DND-41 (cell line): ENCODE data around the gene ATP8A2.

Experiments used
- ATAC-seq: fragments of 200-7000 bp; cut with Tn5 transposase; 3 replicates; pipeline ENCODE4 v1.9.1; 2021; ENCODE audit warnings: low read depth; ENCODE audit not compliant: insufficient read depth
- DNase-seq: peaks from one replicate; pipeline ENCODE4 v3.0.0-alpha.2; 2020
- H2AFZ ChIP-seq: 2 replicates; pipeline ENCODE4 v1.6.0; 2012; ENCODE audit warnings: low read depth, low read length
- H3K27ac ChIP-seq: 2 replicates; pipeline ENCODE4 v1.5.1; 2012; ENCODE audit warnings: low read length, inconsistent platforms
- H3K27me3 ChIP-seq: fragments of 200-600 bp; sonication (generic); 2 replicates; pipeline ENCODE4 v1.6.0; 2012; ENCODE audit warnings: low read length, mild to moderate bottlenecking, inconsistent platforms; ENCODE audit not compliant: insufficient read depth, poor library complexity
- H3K36me3 ChIP-seq: 2 replicates; pipeline ENCODE4 v1.5.1; 2012; ENCODE audit warnings: low read length, inconsistent platforms; ENCODE audit not compliant: insufficient read depth
- H3K4me1 ChIP-seq: 2 replicates; pipeline ENCODE4 v1.5.1; 2012; ENCODE audit warnings: mild to moderate bottlenecking, low read length; ENCODE audit not compliant: insufficient read depth
- H3K4me2 ChIP-seq: 2 replicates; pipeline ENCODE4 v1.6.0; 2012; ENCODE audit warnings: mild to moderate bottlenecking, moderate library complexity, low read length, inconsistent platforms; ENCODE audit not compliant: insufficient read depth
- H3K4me3 ChIP-seq, 2 experiments: fragments of 200-600 bp in 1 of 2; shearing (Covaris generic) in 1 of 2; 2 replicates each; pipeline ENCODE4 v1.5.1; 2012 to 2016; ENCODE audit warnings: inconsistent platforms in 2 of 2, low read length in 2 of 2, mild to moderate bottlenecking in 2 of 2, low read depth in 1 of 2, moderate library complexity in 1 of 2
- H3K79me2 ChIP-seq: 2 replicates; pipeline ENCODE4 v1.6.0; 2012; ENCODE audit warnings: low read length, inconsistent platforms; ENCODE audit not compliant: insufficient read depth
- H3K9ac ChIP-seq: 2 replicates; pipeline ENCODE4 v1.6.0; 2012; ENCODE audit warnings: low read depth, mild to moderate bottlenecking, inconsistent platforms, low read length, moderate library complexity
- H3K9me3 ChIP-seq: 2 replicates; pipeline ENCODE4 v1.5.1; 2012; ENCODE audit warnings: low read length, moderate library complexity, mild to moderate bottlenecking, inconsistent platforms; ENCODE audit not compliant: insufficient read depth, severe bottlenecking
- H4K20me1 ChIP-seq: 2 replicates; pipeline ENCODE4 v1.6.0; 2012; ENCODE audit warnings: low read length; ENCODE audit not compliant: insufficient read depth
- EZH2 ChIP-seq: IDR thresholded peaks from 3 replicates; pipeline ENCODE4 v1.6.1; 2012; ENCODE audit warnings: borderline replicate concordance, low read depth, mild to moderate bottlenecking, moderate library complexity, low read length, inconsistent platforms; ENCODE audit not compliant: severe bottlenecking
- TF ChIP-seq, protein P1 (sequence below): IDR thresholded peaks from 2 replicates; pipeline ENCODE4 v1.5.1; 2012; ENCODE audit warnings: borderline replicate concordance, low read length, moderate library complexity, mild to moderate bottlenecking; ENCODE audit not compliant: poor library complexity, severe bottlenecking; ENCODE audit errors: extremely low read depth

ATP8A2 gene

DNA sequence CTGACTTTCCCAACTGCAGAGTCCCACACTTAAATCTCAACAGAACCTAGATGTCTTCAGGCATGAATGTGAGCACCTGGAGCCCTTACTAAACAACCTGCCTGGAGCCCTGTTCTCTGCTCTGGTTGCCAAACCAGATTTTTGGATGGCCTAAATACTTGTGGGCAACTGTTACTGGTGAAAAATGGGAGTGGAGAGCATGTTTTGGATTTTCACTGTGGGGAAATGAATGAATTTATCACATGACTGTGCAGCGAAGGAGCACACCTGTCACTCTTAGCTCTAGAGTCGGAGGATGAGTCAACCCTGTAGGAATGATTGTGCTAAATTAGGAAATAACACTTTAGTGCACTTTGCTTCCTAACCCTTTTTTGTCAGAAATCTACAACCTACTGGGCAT is 649.7 kb downstream of the ATP8A2 start:
- H3K27me3 ChIP-seq = no peaks in the 10 kb centered on the region
- no peak overlapping the region for H3K4me3 ChIP-seq
- no peak overlapping the region for H2AFZ ChIP-seq
- no peak overlapping the region for H3K27ac ChIP-seq
- H3K36me3 ChIP-seq = no peaks in the 10 kb centered on the region
- no peak overlapping the region for H3K9ac ChIP-seq
- H4K20me1 ChIP-seq = no peaks in the 10 kb centered on the region
- no peaks in the 10 kb centered on the region for H3K79me2 ChIP-seq
- no peaks in the 10 kb centered on the region for H3K9me3 ChIP-seq
- no peak for DNase-seq
- no peak for TF ChIP-seq EZH2
- TF ChIP-seq, protein P1, sequence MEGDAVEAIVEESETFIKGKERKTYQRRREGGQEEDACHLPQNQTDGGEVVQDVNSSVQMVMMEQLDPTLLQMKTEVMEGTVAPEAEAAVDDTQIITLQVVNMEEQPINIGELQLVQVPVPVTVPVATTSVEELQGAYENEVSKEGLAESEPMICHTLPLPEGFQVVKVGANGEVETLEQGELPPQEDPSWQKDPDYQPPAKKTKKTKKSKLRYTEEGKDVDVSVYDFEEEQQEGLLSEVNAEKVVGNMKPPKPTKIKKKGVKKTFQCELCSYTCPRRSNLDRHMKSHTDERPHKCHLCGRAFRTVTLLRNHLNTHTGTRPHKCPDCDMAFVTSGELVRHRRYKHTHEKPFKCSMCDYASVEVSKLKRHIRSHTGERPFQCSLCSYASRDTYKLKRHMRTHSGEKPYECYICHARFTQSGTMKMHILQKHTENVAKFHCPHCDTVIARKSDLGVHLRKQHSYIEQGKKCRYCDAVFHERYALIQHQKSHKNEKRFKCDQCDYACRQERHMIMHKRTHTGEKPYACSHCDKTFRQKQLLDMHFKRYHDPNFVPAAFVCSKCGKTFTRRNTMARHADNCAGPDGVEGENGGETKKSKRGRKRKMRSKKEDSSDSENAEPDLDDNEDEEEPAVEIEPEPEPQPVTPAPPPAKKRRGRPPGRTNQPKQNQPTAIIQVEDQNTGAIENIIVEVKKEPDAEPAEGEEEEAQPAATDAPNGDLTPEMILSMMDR = no peak
- no peak for ATAC-seq
- no peak overlapping the region for H3K4me2 ChIP-seq
- H3K4me1 ChIP-seq = peaks cover 27% of the 10 kb centered on the region

DNA sequence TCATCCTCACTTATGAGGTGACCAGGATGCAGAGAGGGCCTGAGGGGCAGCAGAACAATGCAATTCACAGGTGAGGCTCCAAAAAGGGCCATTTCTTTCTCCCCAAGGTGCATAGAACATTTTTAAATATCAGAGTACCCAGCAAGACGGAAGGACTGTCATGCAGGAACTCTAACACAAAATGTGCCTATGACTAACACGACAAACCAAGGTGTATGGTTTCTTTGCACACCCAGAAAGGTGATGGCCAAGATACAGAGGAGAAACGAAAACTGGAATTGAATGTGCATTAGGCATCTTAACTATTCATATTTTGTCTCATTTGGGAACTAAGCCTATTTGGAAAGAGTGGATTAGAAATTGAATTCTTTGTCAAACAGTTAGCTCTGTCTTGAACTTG is 650.2 kb downstream of the ATP8A2 start:
- Histone ChIP-seq H3K9me3 (no peaks in the 10 kb centered on the region), H3K9ac (no peak overlapping the region), H3K4me1 (peaks cover 27% of the 10 kb centered on the region), H3K27me3 (no peaks in the 10 kb centered on the region), H3K4me3 (no peak overlapping the region), H3K4me2 (no peak overlapping the region), H3K79me2 (no peaks in the 10 kb centered on the region), H2AFZ (no peak overlapping the region), H3K36me3 (no peaks in the 10 kb centered on the region), H3K27ac (no peak overlapping the region), H4K20me1 (no peaks in the 10 kb centered on the region)
- ATAC-seq (no peak), DNase-seq (no peak)
- no peak for TF ChIP-seq EZH2
- TF ChIP-seq, protein P1 = no peak

GRCh38 chr13:26022538-26023292 is 650.9 kb downstream of the ATP8A2 start:
- no peak overlapping the region for H3K27ac ChIP-seq
- no peaks in the 10 kb centered on the region for H3K36me3 ChIP-seq
- H3K79me2 ChIP-seq = no peaks in the 10 kb centered on the region
- no peak for ATAC-seq
- H3K4me3 ChIP-seq = no peak overlapping the region
- H3K4me1 ChIP-seq = peaks cover 22% of the 10 kb centered on the region
- no peak overlapping the region for H3K4me2 ChIP-seq
- H3K9ac ChIP-seq = no peak overlapping the region
- DNase-seq = no peak
- TF ChIP-seq, protein P1 = no peak
- TF ChIP-seq EZH2 = no peak
- H3K9me3 ChIP-seq = no peaks in the 10 kb centered on the region
- no peaks in the 10 kb centered on the region for H4K20me1 ChIP-seq
- H2AFZ ChIP-seq = no peak overlapping the region
- H3K27me3 ChIP-seq = no peaks in the 10 kb centered on the region

DNA sequence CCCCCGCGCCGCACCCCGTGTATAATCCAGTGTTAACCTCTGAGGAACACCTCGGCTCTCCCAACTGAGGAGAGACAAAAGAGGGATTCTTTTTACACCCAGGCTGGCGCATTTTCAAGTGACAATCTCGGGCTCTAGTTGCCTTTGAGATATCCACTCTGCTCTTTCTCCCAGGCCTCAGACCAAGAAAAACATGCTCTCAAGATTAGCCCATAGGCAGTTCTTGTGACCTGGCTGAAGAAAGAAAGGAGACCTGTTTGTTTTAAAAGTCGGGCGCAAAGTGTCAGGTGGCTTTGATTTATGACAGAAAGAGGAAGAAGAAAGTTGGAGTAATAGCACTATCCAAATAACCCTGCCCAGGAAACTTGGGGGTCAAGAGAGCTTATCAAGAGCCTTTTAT is 652.8 kb downstream of the ATP8A2 start:
- Histone ChIP-seq H3K27ac (no peak overlapping the region), H3K79me2 (no peaks in the 10 kb centered on the region), H3K9me3 (no peaks in the 10 kb centered on the region), H3K4me1 (peaks cover 11% of the 10 kb centered on the region), H3K4me3 (no peak overlapping the region), H3K9ac (no peak overlapping the region), H3K27me3 (no peaks in the 10 kb centered on the region), H3K36me3 (no peaks in the 10 kb centered on the region), H2AFZ (no peak overlapping the region), H3K4me2 (no peak overlapping the region), H4K20me1 (no peaks in the 10 kb centered on the region)
- no peak for TF ChIP-seq EZH2
- TF ChIP-seq, protein P1 = no peak
- no peak for ATAC-seq
- no peak for DNase-seq
